Epidermal melanocyte (primary cell): ENCODE measurements around the gene TMEM273.

ENCODE experiments used
- DNase-seq: peaks from one replicate; pipeline ENCODE4 v3.0.0; 2011; ENCODE audit warnings: low spot score; ENCODE audit not compliant: insufficient read length

Gene TMEM273

DNA sequence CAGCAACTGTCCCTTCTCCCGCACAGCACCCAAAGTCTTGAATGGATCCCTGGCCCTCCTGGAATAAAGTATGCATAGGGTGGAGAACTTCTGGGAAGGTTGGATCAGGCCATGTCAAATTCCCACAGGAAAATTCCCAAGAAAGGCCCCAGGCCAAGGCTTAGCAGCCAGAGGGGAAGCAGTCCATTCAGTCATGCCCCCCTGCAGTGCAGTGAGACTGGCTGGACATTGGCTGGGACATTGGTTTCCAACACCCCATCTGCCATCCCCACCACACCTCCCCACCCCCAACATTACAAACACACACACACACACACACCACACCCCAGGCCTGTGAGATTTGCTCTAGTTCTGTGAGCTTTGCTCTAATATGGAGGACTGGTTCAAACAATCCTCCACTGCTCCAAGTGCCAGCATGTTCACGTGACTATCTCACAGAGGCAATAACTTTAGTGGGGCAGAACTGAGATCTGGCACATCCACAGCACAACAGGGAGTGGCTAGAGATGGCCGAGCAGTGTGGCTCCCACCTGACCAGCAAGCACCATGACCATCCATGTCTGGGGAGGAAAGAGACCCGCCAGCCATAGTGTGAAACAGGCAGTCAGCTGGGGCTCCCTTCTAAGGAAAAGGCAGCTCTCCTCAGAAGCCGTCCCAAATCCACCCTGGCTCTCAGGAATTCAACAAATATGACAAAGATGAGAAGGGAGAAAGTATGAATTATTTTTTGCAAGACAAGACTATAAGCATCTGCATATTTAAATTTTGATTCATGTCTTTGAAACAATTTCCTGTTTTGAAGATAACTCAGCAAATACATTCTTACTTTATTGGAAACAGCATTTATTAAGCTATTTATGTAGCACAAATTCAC lies 47.6 kb downstream of the TMEM273 start:
- DNase-seq: no peak

DNA sequence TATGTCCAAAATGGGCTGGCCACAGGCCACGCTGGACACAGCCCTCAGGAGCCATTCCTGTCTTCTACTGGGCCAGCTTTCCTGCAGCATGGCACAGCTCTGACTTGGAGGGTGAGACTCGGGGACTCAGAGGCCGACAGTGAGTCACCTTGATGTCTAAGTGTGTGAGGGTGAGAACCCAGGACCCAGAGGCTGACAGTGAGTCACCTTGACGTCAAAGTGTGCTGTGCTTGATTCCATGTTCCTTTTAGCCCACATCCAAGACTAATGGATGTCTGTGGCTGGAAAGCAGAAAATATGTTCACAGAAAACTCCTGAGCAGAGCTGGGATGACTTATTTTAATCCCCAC lies 48.4 kb downstream of the TMEM273 start:
- no peak for DNase-seq

DNA sequence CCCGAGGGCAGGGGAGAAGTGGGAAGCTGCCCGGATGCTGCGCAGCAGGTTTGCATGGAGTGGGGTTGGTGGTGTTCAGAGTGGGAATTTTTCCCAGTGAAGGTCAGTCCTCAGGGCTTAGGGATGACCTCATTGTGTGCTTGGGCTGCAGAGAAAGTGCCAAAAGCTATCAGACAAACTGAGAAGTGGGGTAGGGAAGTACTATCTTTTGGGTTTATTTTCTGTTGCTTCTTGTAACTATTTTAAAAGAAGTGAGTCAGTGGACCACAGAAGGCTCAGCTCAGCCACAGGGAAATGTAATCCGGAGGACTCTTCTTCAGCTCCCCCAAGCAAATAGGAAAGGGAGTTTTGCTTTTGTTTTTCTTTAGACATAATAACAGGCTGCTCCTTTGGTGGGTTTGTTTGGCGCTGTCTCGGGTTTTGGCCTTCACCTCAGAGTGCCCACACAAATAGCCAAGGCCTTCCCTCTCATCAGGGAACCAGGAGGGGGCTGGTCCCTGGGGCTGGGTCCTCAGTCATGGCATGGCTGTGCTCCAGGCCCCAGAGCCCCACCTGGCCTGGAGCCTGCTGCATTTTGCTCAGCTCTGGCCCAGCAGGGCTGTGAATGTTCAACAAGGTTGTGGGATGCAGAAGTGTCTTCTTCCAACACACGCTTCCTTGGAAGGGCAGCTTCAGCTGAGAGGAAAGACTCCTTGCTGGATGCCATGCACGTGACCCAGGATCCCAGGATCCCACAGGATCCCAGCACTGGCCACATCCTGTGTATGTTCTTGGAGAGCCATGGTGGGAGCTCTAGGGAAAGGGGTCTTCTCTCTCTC lies 49.0 kb downstream of the TMEM273 start:
- DNase-seq: no peak

DNA sequence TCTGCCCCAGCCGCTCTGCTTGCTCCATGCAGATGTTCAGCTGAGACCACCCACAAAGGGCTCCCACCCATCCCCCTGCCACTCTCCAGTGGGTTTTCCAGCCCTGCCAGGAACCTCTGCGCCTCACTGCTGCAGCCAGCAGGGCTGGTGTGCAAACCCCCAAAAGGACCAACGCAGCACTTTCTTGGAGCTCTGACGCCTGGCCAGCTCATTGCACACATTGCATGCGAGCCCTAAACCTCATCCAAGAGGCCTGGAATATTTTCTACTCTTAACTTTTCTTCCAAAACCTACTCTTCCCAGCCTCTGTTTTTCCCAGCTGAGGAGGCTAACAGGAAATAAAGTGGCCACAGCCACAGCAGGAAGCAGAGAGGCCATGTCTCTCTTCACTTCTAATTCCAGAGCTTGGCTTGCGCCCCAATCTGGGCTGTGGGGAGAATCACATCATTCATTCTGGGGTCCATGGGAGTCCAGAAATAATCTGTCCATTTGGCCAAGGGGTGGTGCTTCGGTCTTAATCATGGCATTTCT lies 49.8 kb downstream of the TMEM273 start:
- no peak for DNase-seq

DNA sequence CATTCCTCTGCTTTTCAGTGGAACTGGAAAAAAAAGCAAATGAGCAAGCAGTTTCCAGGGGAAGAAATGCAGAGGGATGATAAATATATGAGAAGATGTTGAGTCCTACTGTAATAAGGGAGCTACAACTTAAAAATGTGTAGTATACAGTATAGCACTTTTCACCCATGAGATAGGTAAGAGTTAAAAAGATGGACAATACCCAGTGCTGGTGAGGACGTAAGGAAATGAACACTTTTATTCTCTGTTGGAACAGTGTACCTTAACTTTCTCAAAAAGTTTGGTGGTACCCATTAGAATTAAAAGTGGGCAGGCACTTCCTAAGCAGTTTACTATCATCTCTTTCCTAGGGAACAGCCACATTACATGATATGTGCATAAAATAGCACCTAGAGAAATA lies 51.7 kb downstream of the TMEM273 start:
- no peak for DNase-seq

DNA sequence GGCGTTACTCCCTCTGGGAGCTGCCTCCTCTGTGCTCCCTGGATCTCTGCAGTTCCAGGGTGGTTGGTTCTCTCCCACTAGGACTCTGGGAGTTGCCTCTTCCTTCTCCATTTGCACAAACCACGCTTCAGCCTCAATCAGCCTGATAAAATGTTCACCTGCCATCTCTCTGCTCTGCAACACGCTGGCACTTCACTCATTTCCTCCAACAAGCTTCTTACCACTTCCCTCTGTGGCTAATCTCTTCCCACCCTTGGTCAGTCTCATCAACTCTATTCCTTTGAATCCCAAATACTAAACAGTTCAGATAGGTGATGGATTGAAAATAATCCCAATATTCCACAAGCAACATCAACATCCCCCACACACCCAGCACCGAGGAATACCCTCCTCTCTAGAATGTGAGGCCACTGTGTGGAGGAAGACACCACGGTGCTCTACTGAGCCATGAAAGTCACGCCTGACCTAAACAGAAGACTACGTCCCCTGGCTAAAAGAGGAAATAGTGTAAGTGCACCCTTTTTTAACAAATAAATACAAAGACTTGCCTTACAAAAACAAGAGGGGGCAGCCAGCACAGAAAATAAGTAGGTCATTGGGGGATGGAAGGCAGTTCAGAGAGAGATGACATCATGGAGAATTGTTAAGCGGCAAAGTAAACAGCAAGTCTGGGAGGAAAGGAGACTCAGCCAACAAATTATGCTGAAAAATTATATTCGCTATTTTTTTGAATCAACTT lies 52.4 kb downstream of the TMEM273 start:
- DNase-seq: no peak

DNA sequence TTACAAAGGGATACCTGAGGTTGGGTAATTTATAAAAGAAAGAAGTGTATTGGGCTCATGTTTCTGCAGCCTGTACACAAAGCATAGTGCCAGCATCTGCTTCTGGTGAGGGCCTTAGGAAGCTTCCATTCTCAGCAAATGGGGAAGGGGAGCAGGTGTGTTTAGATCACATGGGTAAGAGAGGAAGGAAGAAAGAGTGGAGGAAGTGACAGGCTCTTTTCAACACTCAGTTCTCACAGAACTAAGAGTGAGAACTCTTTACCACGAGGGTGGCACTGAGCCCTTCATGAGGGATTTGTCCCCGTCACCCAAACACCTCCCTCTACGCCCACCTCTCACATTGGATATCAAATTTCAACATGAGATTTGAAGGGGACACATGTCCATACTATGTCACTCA lies 53.9 kb downstream of the TMEM273 start:
- DNase-seq: no peak

DNA sequence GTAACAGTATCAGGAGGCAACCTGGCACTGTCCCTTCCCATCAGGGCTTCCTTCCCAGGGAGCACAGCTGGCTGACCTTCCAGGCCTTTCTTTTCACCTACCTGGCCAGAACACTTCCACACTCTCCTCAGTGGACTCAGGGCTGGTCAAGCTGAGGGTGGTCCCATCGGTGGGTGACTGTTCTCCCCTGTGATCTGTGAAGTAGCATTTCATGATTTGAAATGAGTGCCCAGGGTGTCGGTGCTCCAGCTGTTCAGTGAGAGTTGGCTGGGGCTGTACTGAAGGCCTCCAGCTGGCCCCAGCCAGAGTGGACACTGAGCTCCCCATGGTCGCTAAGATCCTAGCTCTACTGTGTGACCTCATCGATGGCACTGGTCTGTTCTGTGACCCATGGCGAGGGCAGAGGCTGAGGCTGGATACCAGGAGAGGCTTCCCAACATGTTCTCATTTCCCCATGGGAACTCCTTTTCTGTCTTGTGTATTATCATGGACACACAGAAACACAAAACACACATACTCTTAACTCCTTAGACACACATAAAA lies 54.4 kb downstream of the TMEM273 start, which contains the start of gene FAM170B:
Gene FAM170B (minus strand): TSS at position 316 of the 543 bp plus-strand sequence. CDS start 103 bp downstream, at position 213.
- DNase-seq: no peak

DNA sequence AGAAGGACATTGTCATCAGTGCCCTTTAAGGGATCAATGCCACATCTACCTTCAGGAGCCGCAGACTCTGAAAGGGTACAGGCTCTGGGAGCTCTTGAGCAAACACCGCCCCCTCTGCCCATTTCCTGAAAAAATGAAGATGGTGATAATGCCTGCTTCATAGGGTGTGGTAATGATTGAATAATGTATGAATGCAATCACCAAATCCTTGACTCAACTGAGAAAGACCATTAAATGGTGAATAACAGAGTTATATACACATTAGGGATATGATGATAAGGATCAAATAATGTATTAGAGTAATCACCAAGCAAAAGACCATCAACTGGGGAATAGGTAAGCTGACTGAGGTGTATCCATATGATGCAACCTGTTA lies 55.8 kb downstream of the TMEM273 start:
- no peak for DNase-seq

DNA sequence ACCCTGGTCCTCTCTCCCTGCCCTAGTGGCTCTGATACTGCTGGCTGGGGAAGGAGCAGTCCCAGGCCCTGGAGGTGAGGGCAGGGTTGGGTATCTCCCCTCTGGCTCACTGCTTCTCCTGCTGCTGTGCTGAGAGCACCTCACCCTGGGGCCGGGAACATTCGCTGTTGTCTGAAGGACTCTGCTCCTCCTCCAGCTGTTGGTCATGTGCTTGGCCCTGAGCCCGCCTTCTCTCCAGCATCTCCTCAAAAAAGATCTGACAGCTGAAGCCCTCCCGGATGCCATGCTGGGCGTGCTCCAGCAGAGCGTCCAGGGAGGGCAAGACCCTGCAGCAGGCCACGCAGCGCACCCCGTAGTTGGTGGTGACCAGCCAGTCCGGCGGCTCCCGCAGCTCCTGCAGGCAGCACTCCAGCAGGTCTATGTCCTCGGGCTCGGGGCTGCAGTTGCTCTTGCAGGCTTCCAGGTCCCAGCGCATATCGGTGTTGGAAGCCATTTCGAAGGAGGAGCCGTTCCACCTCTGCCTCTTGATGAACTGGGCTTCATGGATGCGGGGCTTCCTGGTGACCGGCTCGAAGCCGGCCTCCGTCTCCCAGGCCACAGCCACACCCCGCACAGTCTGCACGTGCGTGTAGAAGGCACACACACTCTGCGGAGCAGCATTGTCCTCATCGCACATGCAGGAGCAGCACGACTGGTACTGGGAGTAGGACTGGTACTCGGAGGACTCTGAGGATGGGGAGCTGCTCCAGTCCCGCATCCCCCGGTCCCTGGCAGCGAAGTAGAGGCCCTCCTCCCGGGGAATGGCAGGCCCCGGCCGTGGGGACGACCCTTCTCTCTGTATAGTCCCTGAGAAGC lies 56.5 kb downstream of the TMEM273 start:
- no peak for DNase-seq

DNA sequence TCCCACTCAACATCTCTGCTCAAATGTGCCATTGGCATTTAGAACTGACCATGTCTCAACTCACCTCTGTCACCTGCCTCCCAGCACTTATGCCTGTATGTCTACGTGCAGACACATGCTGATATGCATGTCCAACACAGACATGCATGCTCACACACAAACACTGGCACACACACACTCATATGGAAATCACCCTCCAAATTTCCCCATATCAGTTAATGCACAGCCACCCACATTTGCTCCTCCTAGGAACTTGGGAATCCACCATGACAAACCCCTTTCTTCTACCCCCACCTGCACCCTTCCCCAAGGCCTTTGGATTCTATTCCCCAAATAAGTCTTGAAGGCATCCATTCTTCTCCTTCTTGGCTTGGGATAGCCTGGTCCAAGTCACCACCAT lies 58.8 kb downstream of the TMEM273 start:
- no peak for DNase-seq

DNA sequence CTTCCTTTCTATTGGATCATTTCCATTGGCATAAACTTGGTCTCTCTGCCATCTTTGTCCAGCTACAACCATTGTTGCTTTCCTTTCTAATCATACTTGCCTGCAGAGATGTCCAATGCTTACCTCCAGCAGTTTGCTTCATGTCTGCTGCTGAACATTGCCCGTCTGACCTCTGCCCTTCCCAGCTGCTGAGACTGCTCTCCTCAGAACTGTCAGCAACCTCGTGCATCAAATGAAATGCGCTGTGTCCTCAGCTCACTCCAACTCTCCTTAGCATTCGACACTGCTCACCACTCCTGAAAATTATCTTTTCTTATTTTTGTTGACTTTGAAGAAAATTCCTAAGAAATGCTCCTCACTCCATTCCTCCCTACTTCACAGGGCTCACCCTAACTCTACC lies 59.3 kb downstream of the TMEM273 start:
- DNase-seq: no peak

DNA sequence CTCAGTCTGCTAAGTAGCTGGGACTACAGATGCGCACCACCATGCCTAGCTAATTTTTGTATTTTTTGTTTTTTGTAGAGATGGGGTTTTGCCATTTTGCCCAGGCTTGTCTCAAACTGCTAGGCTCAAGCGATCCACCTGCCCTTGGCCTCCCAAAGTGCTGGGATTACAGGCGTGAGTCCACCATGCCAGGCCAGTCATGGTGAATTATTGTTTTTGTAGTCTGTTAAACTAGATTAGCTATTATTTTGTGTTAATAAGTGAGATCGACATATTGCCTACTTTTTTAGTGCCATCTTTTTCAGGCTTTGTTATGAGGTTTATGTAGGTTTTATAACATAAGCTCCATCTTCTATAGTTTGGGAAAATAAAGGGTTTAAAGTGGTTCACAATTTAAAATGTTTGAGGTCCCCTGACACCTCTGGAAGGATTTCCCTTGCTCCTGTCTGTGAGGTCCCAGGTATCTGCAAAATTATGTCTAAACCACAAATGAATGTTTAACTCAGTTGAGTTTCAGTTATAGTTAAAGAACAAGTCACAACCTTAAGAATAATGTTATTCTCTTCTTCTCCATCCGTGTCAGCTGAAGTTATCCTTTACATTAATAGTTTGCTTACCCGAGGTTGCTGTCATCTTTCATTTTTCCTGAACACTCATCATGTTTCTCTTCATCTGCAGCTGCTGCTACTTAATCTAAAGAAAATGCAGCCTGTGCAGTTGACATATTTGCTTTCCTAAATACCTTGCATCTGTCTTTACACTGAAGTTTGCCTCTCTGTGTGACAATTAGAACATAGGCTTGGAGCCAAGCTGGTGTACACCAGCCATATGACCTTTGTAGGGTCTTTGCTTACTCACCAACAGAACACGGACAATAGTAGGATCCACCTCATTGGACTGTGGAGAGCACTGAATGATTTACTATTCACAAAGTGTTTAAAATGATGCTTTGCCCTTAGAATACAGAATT lies 63.9 kb downstream of the TMEM273 start:
- DNase-seq: no peak

DNA sequence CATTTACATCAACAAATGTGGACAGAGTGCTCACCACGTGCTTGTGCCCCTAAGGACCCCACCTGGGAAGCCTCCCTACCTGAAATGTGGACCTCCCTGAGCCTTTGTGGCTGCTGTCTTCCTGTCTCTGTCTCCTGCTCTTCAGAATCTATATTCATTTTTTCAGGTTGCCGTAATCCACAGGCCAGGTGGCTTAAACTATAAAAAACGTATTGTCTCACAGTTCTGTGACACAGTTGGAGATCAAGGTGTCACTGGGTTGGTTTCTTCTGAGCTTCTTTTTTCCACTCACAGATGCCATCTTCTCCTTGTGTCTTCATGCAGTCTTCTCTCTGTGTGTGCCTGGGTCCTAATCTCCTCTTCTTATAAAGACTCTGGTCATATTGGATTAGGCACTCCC lies 67.3 kb downstream of the TMEM273 start:
- no peak for DNase-seq

DNA sequence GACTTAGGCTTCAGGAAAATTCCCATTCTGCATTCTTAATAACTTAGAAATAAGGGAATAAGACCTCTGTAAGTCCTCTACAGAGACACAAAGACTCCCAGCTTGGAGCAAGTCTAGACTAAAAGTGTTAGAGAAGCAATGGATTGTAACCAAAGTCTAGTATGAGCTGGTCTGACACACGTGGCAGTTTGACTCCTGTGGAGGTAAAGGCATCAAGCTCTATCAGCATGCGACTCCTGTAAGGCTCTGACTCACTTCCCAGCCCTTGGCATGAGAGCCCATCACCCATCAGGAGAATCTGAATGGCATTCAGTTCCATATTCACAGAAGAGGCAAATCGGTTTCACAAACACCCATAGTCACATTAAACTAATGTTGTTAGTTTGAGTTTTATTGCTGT lies 68.4 kb downstream of the TMEM273 start:
- DNase-seq: no peak

DNA sequence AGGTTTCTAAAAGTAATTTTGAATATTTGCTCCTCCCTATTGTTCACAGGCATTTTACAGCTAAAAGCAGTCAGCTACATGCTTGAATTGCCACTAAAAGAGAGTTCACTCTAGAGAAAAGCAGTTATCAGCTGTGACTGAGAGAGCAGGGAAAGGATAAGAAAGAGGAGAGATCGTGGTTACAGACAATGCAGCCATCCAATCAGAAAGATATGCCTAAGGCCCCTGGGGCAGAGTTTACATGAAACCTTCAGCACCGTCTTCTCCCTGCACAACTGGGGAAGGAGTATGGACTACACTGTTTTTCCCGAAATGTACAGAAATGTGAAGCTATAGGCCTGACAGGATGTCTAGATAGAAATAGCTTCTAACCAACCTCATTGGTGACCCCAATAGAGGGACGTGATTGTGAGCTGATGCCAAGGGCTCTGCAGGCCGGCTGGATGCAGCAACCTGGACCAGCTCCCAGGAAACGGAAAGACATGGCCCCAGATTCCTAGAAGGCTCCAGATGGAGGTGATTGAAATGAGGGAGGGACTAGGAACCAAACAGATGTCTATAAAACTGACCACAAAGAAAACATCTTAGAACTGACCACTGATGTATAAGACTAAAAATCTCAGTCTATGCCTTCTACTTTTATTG lies 69.6 kb downstream of the TMEM273 start:
- no peak for DNase-seq

DNA sequence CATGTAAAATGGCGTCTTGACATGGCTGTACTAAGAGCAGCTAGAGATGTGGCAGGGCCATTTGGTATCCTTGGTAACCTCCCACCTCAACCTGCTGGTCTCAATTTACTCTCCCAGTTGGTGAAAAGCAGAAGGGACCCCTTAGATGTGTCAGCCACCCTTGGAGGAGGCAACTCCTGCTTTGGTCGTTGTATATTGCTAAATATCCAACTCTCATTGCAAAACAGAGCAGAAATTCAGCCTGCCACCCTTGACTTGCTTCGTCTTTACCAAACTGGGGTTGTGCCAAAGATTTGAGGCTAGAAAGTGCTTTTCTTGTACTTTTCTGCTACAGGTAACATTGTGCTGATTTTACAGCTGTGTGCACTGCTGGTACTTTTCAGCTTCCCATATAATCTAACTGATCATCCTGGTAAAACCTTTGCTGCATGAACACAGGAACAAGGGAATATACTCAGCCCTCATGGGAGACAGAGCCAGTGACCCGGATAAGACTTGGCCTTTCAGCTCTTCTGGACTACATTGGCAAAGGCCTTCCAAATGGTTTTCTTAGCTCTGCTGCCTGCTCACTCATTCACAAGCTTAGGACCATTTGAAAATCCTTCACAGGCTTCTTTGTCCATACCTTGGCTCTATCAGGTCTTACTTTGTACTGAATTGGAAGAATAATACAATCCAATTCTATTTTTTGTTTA lies 70.7 kb downstream of the TMEM273 start:
- no peak for DNase-seq
